HG03378 (cell line): ENCODE data around the gene CHRNA4.
"Not testable (repeated sequence)": the region's sequence is repeated elsewhere in the genome, so short reads cannot be mapped to it uniquely, and the experiment has no call there.

Experiments used
- ATAC-seq: cut with Tn5 transposase; IDR thresholded peaks from one replicate; pipeline ENCODE4 v1.9.1; 2021; ENCODE audit warnings: mild to moderate bottlenecking, moderate library complexity; ENCODE audit not compliant: unreplicated experiment

Gene CHRNA4

DNA sequence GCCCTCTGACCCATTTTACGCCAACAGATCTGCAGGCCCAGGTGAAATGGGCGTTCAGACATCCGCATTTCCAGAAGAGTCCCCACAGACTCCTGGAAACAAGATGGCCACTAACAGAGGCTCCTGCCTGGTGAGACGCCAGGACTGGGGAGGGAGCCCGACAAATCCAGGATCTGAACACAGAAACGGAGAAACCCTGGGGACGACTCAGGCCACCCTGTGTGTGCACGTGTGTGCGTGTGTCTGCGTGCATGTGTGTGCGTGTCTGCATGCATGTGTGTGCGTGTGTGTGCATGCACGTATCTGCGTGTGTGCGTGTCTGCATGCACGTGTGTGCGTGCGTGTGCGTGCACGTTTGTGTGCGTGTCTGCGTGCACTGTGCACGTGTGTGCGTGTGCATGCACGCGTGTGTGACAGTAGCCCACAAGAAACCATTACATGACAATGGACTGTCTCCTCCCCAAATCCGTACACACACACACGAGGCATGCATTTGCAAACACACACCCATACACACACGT, 24.9 kb downstream of the CHRNA4 start:
- no peak for ATAC-seq

DNA sequence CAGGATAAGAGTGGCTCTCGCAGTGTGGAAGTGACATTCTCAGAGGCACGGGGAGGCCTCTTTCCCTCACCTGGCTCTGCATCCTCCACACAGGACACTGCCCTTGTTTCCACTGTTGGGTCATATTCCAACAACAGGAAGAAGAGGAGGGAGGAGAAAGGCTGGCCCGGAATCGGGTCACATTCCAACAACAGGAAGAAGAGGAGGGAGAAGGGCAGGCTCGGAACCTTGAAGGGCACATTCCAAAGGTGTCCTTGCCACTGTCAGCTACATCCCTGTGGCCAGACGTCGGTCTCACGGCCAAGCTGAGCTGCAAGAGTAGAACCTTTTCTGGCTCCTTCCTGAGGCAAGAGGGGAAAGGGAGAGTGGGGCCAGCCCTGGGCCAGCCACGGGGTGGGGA, 25.4 kb downstream of the CHRNA4 start:
- no peak for ATAC-seq

DNA sequence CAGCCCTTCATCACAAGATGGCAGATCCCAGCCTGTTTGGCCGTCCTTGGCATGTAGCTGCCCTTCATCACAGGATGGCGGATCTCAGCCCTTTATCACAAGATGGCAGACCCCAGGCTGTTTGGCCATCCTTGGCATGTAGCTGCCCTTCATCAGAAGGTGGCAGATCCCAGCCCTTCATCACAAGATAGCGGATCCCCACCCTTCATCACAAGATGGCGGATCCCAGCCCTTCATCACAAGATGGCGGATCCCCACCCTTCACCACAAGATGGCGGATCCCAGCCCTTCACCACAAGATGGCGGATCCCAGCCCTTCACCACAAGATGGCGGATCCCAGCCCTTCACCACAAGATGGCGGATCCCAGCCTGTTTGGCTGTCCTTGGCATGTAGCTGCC, 26.1 kb downstream of the CHRNA4 start:
- not testable (repeated sequence) for ATAC-seq

DNA sequence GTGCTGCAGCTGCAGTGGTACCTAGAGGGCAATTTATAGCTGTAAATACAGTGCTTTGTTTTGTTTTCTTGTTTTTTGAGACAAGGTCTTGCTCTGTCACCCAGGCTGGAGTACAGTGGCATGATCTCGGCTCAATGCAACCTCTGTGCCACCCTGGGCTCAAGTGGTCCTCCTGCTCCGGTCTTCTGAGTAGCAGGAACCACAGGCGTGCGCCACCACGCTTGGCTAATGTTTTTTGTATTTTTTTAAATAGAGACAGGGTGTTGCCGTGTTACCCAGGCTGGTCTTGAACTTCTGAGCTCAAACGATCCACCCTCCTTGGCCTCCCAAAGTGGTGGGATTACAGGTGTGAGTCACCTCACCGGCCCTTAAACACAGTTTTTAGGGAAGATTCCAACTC, 26.8 kb downstream of the CHRNA4 start:
- no peak for ATAC-seq

DNA sequence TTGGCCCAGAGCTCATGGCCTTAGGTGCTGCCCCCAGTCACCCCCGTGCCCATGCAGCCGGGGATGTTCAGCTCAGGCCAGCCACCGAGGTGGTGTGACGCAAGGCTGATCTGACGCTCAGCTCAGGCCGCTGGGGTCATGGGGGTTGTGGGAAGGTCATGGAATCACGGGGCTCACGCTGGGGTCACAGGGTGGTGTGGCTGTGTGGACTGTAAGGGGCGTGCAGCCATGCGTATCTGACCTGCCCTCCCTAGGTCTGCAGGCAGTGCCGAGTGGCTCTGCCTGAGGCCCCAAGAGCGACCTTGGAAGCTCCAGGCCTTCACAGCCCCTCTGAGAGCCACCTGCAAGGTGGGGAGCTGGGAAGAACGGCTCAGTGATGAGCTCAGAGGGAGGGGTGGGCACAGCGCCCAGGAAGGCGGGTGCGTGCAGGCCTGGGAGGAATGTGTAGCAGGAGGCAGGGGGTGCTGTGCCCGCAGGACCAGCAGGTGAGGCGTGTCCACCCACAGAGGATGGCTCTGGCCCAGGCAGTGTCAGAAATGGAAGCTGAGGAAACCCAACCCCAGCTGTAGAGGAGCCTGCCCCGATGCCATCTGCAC, 27.8 kb downstream of the CHRNA4 start:
- no peak for ATAC-seq

DNA sequence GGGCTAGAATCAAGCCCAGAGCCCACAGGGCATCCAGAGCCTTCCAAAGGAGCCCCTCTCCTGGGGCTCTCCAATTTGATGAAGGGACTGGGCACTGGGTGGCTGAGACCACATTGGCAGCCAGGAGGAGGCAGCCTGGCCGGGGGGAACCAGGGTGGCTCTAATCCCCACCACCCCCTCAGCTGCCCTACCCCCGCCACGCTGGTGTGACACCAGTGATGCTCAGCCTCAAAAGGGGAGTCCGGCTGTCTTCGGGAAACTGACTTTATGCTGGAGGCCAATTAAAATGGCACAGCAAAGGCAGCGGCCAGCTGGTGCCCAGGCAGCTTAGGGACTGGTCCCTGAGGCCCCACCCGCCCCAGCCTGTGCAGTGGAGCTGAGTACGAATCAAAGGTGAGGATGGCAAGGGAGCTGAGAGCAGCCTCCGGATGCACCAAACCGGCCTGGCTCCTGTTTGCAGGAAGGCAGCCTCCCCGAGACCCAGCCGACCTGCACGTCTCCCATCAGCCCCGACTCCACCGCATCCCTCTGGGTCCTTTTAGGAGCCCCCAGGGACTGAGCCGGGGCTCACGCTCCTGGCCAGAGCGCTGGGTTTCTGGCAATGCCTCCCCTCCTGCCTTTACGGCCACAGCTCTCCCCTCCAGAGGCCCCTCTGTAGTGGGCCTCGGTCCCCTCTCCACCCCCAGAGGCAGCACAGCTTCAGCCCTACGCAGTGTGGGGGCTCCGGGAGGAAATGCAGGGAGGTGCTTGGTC, 28.5 kb downstream of the CHRNA4 start:
- ATAC-seq: no peak

DNA sequence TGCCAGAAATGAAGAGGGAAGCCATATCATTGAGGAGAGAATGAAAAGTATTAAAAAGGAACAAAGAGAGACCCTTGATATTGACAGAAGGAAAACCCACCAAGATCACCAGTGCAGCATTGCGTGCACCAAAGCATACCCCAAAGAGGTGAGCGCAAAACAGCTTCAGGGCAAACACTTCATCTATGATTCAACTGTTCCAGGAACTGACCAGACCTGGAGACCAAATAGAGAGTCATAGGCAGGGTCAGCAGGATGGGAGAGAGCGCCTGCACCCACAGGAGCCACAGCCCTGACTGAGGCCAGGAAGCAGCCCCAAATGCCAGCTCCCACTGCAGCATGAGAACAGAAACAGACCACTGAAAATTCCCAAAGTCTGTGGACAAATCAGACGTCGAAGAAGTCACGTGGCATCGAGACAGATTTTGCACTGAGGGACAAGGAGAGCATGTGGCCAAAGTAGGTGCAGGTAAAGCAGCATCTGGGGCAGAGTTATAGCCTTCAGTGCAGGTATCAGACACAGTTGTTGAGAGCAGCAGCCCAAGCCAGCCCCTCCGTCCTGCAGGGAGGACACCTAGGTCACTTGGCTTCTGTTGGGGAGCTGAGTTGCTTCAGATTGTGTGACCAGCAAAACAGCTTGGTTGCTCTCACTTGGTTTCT, 29.3 kb downstream of the CHRNA4 start:
- ATAC-seq: no peak

DNA sequence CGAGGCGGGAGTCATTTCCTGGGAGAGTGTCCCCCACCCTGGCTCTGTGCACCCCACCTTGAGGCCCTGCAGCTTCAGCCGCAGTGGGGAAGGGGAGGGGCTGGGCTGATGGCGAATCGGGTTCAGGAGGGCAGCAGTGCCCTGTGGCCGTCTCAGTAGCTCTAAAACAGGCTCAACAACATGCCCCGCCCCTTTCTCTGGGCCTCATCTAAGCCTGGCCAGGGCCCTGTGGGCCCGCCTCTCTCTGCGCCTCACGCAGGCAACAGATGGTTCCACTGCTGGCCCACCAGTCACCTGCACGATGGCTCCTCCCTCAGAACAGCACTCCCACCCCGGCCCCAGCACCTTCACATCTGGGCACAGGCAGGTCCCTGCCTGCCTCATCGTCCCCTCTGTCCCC, 30.2 kb downstream of the CHRNA4 start:
- ATAC-seq: no peak

DNA sequence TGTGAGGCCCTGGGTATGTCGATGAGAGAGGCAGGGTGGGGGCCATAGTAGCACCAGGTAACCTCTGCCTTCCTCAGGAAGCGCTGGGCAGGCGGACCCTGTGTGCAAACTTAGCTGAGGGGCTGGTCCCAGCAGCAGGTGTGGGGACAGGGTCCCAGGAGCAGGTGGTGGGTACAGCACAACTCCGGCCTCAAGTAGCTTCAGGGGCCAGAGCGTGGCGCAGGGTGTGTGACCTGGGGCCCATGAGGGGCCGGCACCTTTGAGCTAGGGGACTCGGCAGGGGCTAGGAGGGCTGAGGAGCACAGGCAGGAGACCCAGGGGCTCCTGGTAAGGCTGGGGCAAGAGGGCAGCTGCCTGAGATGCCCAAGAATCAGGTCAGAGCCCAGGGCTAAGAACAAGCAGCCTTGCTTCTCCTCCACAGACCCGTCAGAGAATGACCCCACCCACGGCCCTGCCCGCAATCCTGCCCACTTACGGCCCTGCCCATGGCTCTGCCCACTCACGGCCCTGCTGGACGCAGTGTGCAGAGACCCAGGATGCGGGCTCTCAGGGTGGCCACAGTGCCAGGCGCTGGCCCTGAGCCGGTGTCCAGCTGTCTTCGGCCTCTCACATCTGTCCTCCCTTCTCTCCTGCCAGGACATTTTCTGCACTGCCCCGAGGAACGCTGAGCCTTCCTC, 30.9 kb downstream of the CHRNA4 start:
- no peak for ATAC-seq

DNA sequence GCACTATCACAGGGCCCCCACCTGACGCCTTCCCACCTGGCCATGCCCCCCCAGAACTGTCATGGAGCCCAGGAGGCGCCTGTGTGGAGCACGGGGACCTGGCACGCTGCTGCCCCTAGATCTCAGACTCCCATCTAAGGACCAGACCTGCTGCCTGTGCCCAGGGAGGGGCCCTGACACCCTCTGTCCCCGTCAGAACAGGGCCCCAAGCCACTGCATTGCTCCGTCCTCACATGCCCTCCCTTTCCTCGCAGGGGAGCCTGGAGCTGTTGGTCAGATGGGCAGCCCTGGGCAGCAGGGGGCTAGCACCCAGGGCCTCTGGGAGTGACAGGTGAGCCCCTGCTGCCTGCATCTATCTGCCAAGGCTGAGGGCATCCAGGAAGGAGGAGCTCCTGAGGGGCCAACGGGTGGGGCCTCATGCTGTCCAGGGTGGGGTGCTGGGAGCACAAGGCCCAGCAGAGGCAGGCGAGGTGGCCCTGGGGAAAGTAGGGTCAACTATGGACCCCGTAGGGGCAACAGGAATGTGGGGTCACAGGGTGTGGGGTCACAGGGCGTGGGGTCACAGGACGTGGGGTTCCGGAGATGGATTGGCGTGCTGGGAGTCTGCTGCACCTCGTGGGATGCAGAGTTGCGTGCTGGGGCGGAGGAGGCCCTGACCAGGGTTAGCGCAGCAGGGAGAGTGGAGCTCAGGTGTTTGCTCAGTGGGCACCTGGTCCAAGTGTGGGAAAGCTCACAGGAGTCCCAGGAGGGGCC, 31.6 kb downstream of the CHRNA4 start:
- ATAC-seq: no peak

DNA sequence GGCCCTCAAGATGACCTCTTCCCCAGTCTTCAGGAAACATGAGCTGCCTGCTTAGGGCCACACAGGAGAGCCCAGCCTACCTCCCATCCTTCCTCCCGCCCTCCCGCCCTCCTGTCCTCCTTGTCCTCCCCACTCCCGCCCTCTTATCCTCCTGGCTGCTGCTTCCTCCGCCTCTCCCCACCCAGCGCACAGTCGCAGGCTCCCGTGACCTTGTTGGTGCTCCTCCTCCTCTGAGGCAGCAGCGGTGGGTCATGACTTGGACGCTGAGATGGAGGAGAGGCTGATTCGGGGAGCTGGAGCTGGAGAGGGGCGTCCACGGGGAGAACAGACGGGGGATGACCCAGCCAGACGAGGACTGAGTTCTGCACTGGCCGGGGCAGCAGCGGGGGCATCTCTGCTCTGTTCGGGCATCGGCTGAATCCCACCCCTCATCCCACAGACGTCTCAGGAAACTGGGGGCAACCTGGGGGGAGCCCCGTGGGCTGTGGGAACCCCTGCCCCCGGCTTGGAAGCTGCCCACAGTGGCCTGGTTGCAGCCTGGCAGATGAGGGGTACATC, 32.4 kb downstream of the CHRNA4 start:
- no peak for ATAC-seq

DNA sequence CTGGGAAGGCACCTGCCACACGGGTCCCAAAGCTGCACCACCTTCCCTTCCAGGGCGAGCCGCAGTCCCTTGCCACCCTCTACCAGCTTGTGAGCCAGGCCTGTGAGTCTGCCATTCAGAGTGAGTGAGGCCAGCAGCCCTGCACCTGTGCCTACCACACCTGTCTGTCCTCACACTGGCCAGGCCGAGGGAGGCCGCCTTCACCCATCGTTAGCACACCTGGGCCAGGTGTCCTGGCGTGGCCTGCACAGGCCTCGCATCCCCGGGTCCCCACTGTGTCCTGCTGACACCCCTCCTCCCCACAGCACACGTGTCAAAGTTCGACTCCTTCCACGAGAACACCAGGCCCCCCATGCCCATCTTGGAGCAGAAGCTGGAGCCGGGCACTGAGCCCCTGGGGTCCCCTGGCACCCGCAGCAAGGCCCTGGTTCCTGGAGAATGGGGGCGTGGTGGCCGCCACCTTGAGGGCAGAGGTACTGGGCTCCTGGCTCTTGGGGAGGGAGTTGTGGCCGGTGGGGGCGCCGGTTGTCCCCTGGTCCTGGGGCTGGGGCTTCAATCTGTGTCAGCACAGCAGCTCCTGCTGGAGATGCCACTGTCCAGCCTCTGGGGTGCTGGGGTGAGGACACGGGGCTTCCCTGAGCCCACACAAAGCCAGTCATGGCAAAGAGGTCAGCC, 33.0 kb downstream of the CHRNA4 start:
- no peak for ATAC-seq

DNA sequence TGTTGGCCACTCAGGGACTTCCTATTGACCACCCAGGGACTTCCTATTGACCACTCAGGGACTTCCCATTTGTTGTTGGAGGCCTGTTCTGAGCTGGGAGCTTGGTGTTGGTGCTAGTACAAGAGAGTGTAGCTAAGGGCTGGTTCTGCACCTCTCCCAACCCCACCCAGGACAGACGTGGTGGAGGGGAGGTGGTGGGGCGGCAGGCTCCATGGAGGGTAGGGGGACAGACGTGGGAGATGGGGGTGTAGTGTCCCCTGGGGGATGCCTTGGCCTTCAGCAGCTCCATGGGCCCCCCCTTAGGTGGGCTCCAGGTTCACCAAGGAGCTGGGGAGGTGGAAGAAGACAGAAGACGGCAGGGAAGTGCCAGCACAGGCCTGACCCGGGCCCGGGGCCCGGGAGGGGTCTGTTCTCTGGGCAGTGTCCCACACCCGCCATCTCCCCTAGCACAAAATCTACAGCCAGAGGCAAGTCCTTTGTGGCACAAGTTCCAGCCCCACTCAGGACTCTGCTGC, 33.9 kb downstream of the CHRNA4 start:
- ATAC-seq: no peak

DNA sequence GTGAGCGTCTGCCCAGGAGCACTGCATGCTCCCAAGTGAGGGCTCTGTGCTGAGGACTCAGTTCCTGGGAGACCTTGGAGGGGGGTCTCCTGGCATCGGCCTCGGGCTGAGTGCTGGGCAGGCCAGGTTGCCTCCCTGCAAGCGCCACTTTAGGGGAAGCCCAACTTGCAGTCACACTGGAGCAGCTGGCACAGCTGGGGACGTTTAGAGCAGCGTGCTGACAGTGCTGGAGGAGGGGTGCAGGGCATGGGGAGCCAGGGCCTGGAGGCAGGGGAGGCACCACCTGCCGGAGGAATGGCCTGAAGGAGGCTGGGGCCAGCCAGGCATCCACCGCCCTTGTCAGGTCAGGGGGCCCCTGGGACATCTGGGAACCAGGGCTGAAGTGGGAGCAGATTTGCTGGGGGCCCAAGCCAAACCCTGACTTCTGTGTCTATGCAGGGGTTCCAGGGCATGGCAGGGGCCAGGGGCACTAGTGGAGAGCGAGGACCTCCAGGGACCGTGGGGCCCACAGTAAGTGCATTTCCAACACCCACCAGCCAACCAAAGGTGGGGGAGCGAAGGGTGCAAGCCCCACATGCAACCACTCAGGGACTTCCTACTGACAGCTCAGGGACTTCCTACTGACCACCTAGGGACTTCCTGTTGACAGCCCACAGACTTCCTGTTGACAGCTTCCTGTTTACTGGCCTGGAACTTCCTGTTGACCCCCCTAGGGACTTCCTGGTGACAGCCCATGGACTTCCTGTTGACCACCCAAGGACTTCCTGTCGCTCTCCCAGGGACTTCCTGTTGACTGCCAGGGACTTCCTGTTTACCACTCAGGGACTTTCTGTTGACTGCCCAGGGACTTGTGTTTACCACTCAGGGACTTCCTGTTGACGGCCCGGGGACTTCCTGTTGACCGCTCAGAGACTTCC, 34.6 kb downstream of the CHRNA4 start:
- ATAC-seq: no peak

DNA sequence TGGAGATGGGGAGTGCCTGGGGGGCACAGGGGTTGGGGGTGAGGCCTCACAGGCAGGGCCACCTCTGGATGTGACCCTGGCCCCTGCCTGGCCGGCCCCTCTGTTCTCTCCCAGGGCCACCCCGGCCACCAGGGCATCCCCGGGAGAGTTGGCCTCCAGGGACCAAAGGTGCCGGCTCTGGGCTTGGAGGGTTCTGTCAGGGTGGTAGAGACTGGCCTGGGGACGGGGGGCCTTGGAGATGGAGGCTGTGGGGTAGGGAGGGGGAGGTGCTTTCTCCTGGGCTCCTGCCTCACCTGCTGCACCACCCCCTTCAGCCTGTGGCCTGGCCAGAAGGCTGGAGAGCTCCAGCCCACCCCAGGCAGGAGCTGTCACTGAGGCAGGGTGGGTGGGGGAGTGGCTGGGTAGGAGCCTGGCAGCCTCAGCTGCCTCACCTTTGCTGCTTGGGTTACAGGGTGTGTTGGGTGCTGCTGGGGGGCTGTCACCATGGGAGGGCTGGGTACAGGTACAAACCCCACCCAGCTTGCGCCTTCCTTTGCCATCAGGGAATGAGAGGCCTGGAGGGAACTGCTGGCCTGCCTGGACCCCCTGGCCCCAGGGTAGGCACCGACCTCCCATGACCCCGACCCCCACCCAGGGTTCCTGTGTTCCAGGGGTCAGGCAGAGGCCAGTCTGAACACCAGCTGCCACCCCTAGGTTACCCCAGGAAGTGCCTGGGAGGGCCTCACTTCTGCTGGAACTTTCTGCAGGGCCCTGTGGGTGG, 35.4 kb downstream of the CHRNA4 start:
- no peak for ATAC-seq

DNA sequence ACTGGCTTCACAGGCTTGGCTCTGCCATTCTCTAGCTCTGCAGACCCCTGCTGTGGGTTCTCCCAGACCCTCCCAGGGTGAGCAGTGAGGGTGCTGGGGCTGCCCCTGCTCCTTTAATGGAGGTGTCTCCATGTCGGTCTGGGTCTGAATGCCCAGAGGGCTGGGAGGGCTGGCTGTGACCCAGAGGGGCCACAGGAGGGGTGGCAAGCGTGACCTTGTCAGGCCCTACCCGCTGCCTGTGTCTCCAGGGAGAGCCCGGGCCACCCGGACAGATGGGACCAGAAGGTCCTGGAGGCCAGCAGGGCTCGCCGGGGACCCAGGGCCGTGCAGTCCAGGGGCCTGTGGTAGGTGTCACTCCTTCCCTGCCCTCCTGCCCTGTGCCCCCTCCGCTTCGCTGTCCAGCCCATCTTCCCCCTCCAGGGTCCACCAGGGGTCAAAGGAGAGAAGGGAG, 36.1 kb downstream of the CHRNA4 start:
- no peak for ATAC-seq

DNA sequence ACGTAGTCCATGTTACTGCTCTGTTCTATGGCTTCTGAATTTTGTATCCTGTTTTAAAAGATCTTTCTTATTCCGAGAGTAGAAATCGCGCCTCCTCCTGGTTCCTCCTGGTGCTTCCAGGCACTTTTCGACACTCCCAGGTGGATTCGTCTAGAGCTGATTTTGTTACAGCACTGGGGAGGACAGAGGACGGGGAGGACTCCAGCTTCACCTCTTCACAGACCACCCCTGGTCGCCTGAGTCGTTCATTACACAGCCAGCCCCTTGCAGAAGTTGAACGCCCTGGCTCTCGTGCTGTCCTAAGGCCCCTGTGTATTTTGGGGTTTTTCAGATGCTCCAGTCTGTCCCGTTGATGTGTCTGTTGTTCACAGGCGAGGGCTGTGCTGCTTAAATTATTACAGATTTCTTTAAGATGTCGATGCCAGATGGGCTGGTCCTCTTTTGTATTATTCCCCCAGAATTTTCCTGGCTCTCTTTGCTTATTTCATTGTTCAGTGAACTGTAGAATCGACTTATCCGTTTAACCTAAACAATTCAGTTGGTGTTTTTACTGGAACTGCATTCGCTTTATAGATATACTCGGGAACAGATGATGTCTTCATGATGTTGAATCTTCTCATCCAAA, 37.7 kb downstream of the CHRNA4 start:
- ATAC-seq: no peak

DNA sequence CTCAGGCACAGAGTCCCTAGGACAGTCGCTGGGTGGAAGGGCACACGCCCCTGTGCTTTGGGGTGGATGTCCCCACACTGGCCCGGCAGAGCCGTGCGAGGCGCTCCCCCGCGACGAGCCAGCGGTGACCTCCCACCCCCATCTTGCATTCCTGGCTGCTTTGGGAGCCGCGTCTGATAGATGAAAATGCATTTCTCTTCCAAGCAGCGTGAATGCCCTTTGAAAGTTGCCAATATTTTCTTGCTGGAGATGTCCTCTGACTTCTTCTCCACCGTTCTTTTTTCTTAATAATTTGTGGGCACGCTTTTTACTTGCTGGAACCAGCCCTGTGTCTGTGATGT, 38.2 kb downstream of the CHRNA4 start:
- no peak for ATAC-seq
